HS-5 (cell line): Measurements from ENCODE around the gene DCAF5.
"Not testable (repeated sequence)": the region's sequence is repeated elsewhere in the genome, so short reads cannot be mapped to it uniquely, and the experiment has no call there.

ENCODE experiments used
- DNase-seq: peaks from one replicate; pipeline ENCODE4 v3.0.0-alpha.2; 2012; ENCODE audit warnings: low read depth

The DCAF5 gene

DNA sequence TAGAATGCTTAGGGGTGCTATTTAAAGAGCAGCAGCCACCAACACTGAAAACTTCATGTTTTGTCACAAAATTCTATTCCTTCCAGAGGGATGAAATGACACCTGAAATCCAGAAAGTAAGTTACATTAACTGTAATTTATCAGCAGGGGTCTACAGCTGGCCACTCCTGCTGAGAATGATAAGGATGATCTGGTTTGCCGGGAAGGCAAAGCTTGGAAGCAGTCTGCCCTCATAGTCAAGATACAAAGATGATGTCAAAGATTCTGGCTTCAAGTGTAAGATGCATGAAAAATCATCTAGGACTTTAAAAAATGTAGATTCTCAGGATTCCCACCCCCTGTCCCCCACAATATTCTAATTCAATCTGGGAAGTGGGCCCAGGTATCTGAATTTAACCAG, 58.4 kb downstream of the DCAF5 start:
- DNase-seq: no peak

DNA sequence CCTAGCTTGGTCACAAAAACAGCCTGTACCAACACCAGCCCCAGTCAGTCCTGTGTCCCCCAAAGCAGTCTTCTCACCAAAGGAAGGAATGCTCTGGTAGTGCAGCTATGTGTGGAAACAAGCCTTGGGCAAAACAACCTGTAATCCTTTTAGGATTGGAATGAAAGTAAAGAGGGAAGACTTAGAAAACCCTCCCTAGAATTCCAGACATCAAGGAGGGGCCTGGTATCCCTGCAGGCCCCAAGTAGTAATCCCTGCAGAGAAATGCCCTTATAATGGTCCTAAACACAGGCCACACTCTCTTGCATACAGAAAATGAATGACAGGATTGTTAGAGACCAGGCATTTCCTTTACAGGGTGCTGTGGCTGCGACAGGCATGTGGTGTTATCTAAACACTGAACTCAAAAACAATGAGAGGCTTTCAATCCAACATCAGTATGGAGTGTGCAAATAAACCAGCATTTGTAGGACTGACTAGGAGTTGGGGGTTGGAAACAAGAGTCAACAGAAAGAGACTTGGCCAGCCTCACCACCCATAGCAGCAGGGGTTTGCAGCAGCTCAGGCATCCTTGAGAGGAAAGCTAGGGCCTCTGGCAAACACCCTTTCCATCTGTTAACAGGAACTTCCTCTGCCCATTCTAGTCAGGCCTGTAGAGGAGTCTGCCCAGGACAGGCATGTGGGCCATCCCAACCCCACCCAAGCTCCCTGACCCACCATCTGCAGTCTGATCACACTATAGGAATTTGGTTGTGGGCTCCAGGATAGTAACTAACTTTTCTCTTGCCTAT, 59.1 kb downstream of the DCAF5 start:
- no peak for DNase-seq

DNA sequence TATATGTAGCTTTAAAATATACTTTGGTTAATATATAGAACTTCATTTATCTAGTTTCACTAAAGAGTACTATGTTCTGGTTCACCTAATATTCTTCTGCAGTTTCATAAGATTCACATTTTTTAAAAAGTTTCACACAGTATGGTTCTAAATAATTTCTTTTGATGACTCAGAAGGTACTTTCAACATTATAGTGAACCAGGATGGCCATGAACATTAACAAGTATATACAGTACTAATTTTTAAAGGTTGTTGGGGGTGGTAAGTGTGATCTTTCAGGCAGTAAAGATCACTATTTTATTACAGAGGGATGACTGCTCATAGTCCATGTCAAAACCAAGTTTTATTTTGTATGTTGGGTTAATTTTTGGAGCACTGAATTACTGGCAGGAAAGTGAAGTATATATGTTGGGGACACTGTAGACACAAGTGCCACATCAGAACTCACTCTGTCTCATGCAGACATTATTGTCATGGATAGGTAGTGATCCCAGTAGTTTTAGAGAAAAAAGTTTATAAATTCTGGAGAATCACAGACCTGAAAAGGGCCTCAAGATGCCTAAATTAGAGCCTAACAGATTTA, 60.0 kb downstream of the DCAF5 start:
- no peak for DNase-seq

DNA sequence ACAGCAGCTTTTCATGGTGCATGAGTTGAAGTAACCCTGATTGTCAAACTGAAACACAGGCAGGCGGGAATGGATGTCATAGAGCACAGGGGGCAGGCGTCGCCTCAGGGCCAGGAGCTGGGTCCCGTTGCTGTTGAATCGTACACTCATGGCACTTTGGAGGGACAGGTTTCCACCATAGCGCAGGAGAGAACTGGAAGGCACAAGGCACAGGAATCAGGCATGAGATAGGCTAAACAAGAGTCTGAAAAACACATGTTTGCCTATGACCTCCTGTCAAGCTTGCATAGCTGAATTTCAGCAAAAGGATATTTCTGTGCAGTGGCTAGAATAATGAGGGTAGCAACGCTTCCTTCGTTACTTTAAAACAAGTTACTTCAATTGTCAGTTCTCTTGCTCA, 61.2 kb downstream of the DCAF5 start:
- no peak for DNase-seq

DNA sequence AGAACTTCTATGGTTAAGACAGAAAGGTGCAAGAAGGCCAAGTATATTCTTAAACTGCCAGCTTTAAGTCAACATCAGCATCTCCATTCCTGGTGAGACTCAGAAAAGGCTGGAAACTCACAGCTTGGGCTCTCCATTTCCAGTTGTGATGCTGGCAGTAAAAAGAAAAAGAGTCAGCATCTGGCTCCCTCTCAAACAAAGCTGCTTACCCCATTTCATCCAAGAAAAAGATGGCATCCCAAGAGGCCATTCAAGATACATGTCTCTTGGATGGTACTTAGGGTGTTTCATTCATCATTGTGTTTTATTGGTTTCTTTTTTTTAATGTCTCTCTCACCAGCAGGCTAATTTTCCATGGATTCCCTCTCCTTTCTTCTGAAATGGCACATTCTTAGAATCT, 61.9 kb downstream of the DCAF5 start:
- no peak for DNase-seq

DNA sequence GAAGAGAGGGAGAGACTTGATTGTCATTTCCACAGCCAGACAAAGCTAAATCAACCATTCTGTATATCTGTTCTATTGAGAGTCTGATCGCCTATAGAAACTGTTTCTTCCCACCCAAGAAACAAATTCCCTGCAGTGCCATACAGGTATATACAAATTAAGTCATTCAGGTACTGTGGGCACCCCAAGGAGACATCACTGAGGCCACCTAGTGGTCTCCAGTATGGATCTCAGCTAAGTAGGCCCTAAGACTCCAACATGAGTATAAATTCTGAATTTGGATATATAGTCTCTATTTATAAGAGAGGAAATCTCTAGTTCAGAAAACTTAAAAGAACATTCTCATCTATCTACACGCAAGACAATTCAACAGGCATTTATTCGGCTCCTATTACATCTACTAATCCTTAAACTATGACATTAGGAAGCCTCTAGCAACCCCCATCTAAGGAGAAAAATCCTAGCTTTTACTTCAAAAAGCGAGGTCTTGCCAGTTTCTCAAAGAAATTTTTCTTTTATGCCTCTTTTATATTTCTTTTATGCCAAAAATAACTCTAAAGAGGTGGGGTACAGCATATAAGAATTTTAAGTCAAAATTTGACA, 62.6 kb downstream of the DCAF5 start:
- no peak for DNase-seq

DNA sequence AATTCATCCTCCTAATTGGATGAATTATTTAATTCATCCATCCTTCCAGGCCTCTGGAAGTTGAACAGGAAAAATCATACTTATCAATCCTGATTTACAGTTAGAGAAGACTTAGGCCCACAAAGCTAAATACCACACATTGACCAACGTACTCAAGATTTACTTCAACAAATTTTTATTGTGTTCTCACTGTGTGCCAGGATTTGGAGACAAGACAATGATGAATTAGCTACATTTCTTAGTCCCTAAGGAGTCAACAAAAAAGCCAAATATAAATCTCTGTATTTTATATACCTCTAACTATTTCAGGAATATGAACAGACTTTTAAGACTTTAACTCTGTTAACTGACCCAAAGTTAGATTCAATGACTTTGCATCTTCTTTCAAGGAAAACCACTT, 63.9 kb downstream of the DCAF5 start:
- no peak for DNase-seq

DNA sequence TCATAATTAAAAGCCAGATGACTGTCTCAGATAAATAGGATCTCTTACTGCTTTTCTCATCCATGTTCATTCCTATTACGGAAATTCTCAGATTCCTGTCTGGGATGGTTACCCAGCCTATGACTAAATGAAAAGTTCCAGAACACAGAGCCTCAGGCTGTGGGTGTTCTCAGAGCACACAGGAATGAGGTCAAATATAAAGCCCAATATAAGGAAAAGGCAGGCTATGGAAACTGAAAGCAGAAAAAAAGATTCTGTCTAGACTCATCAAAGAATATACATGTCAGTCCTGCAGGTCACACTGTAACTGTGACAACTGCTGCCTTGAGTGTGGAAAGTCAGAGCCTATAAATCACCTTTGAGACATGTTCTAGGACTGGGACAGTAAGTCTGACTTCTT, 64.3 kb downstream of the DCAF5 start:
- no peak for DNase-seq

DNA sequence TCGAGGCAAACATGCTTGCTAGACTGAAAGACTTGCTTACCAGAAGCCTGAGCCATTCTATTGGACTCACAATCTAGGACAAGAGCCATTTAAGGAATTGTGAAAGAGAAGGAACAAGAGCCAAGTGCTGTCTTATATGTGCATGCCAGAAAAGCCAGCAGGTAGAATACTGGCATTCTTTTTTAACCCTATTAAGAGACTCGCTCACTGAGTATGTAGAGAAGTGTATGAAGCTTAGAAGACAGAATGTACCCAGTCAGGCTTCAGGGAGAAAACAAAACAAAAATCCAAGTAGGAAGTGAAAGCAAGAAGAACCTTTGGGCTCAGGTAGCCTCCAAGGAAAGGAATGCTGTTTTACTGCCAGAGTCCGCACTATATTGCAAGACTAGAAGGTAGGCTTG, 65.9 kb downstream of the DCAF5 start:
- no peak for DNase-seq

DNA sequence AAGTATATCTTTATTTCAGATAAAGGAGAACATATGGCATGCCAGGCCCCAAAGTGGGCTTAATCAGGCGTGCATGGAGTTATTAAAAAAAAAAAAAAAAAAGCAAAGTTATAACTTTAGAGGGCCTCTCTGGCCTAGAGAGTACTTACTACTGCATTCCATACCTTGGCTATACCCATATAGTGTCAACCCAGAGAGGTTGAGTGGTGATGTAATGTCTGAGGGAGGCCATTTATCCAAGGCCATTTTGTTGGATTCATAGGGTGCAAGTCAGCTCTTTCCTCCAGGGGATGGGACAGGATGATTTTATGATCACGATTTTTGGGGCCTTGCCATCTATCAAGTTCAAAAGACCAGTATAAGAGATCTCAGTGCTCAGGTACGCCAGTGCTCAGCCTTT, 66.4 kb downstream of the DCAF5 start:
- DNase-seq: no peak

DNA sequence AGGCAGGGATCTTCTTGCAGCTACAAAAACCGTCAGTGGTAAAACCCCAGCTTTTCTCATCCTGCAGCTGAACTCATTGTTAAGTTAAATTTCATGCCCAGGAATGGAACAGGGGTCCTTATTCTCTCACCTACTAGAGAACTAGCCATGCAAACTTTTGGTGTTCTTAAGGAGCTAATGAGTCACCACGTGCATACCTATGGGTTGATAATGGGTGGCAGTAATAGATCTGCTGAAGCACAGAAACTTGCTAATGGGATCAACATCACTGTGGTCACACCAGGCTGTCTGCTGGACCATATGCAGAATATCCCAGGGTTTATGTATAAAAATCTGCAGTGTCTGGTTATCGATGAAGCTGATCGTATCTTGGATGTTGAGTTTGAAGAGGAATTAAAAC, 68.9 kb downstream of the DCAF5 start:
- no peak for DNase-seq

DNA sequence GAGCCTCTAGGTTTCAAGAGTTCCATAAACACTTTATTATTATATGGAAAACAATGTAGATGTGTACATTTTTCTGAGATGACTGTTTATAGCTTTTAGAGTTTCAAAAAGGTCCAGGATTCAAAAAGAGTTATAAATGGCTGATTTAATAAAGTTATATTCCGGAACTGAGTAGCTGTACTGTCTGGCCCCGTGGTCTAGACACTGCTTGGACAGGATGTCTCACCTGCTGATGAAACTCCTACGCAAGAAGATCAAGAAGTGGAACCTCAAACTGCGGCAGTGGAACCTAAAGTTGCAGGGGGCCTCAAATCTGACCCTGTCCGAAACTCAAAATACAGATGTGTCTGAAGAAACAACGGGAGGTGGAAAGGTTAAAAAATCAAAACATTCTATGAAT, 69.7 kb downstream of the DCAF5 start:
- no peak for DNase-seq

DNA sequence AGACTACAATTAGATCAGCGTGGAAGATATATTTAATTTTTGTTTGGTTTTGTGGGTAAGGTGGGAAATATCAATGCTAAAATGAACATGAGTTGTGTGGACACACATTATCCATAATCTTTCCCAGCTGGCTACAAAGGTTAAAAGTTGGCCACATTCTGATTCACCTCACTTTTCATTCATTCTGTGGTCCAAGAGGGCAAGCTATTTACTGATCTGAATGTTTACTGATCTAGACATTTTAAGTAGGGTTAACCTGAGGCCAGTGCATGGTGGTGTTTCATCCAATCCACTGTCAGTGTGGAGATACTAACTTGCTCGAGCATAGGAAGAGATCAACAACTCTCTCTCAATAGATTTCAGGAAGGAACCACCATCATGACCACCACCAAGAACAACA, 71.6 kb downstream of the DCAF5 start:
- no peak for DNase-seq

DNA sequence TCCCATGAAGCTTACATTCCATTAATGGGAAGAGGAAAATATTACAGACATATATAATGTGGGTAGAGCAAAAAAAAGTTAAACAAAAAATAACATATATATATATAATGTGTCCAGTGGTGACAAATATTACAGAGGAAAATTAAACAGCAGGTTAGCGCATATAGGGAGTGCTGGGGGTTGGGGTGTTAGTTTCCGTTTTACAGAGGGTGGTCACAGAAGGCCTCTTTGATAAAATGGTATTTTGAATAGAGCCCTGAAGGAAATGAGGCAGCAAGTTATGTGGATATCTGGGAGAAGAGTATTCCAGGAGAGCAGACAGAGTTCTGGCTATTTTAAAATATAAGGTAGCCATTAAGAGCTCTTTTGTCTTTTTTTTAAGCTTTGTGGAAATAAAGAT, 73.2 kb downstream of the DCAF5 start:
- no peak for DNase-seq

DNA sequence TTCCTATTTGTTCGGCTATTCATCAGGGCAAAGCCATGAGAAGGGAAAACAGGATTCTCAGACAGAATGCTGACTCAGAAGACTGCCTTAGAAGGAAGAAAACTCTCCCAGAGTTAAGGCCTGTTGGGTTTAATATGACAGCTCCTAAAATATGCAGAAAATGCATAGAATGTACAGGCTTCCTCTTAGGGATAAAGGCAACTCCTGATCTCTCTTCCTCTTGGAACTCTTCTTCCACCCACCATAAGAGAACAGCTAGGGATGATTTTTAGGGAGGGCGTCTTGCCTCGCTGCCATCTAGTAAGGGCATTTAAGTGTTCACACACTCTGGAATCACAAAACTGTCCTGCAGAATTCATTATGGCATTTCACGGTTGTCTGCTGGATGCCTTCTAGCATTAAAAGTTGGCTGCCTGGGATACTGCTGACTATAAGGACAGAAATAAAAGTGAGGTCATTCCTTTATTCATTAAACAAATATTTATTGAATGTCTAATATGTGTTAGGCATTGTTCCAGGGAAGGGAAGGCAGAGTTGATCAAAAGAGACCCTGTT, 73.7 kb downstream of the DCAF5 start:
- peak; percentile 64 for DNase-seq

DNA sequence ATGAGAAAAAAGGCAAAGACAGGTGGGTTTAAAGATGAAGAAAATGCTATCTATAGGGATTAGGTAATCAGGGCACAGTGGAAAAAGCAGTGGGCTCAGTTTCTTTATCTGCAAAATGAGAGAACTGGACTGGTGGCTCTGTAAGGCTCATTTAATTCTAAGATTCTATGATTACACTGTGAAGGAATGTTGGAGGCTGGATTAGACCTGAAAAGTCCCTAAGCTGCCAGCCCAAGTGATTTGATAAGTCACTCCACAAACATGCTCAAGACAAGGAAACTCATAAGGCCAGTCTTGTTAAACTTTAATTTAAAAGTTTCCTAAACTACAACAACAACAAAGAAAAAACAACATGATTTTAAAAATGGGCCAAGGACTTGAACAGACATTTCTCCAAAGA, 75.1 kb downstream of the DCAF5 start:
- DNase-seq: peak; percentile 60

DNA sequence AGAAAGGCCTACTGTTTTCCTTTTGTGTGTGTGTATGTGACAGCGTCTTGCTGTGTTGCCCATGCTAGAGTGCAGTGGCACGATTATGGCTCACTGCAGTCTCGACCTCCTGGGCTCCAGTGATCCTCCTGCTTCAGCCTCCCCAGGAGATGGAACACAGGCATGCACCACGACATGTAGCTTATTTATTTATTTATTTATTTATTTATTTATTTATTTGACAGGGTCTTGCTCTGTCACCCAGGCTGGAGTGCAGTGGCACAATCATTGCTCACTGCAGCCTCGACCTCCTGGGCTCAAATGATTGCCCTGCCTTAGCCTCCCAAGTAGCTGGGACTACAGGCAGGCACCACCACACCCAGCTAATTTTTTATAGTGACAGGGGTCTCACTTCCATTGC, 75.7 kb downstream of the DCAF5 start:
- DNase-seq: not testable (repeated sequence)

DNA sequence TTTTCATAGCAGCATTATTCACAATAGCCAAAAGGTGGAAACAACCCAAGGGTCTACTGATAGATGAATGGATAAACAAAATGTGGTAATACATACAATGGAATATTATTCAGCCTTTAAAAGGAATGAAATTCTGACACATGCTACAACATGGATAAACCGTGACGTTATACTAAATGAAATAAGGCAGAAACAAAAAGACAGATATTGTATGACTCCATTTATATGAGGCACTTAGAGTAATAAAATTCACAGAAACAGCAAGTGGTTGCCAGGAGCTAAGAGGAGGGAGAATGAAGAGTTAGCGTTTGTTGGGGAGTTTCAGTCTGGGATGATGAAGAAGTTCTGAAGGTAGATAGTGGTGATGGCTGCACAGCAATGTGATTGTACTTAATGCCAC, 76.6 kb downstream of the DCAF5 start:
- no peak for DNase-seq

DNA sequence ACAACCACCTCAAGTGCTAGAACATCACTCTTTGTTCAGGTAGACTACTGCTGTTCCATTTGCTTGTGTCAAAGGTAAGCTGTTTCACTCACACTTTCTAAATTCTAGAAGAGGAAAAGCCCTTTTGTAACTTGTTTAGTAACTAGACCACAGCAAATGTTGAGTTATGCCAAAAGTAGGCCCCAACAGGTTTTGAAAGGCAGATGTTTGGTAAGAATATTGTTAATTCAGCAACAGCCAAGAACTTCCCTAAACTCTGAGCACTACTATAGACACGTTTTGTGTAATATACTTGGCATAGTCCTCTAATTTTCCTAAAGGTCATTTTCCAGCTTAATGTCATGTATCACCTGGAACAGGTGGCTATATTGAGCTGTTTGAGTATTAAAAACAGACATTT, 79.0 kb downstream of the DCAF5 start:
- no peak for DNase-seq

DNA sequence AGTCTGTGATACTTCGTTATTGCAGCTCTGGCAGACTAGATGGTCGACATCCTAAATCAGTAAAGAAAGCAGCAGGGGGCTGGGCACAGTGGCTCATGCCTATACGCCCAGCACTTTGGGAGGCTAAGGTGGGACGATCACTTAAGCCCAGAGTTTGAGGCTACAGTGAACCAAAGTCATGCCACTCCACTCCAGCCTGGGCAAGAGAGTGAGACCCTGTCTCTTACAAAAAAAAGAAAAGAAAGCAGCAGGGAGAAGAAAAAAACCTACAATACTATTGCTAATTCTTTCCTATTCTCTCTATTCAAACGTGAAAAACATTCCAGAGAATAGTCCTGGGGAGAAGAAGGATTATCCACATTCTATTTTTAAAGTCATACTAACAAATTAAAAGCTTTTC, 79.5 kb downstream of the DCAF5 start:
- DNase-seq: no peak

DNA sequence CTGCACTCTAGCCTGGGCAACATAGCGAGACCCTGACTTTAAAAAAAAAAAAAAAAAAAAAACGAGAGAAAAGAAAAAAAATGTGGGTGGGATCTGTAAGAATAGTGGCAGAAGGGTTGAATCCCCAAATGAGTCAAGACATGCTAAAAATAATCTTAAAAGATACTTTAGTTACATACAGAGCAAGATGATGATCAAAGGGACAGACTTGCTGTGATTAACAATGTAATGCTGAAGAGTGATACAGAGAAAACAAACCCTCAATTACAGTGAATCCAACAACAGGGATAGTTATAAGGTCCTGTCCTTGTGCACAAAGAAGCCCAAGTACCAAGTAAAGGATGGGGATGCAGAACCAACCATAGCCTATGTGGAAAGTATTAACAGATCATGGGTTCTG, 80.3 kb downstream of the DCAF5 start:
- DNase-seq: no peak

DNA sequence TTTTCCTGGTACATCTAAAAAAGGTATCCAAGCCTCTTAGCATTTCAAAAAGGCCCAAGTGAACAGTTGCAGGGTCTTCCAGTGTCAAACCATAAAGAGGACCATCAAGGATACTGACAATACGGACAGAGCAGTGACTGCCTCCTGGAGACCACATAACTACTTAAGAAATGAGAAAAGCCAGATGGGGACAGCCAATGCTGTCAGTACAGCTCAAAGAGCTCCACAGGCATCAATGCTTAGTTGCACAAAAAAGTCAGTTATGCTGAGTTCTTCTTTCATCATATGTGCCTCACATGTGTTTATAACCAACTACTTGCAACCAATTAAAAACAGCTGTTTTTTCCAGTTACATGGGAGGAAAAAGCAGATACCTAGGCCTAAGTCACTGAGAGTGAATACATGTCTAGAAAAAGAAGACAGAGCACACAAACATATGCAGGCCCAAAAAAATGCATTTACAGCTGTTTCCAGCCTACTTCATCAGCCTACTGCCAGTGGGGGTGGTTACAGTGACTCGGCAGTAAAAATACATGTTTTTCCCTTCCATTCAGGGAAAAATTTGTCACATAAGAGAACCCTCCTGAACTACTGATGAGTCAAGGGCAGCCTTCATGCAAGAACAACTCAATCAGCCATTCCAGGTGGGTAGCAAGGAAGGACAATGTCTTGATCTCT, 84.0 kb downstream of the DCAF5 start:
- no peak for DNase-seq
